OCI-LY1 (cell line): ENCODE data around the gene ZBTB5.

ENCODE experiments used
- H2AFZ ChIP-seq: fragments of 200-600 bp; sonication (generic), shearing (Covaris generic); 2 replicates; pipeline ENCODE4 v1.6.0; 2014; ENCODE audit warnings: antibody characterized with exemption, mild to moderate bottlenecking, low read length
- H3F3A ChIP-seq: fragments of 200-600 bp; sonication (generic), shearing (Covaris generic); 2 replicates; pipeline ENCODE4 v1.6.0; 2014; ENCODE audit warnings: mild to moderate bottlenecking, antibody characterized with exemption, low read length, moderate library complexity; ENCODE audit not compliant: insufficient read depth
- H3K27ac ChIP-seq: fragments of 200-600 bp; sonication (generic); 2 replicates; pipeline ENCODE4 v1.5.1; 2014; ENCODE audit warnings: low read length, mixed run types, mild to moderate bottlenecking, low read depth; ENCODE audit not compliant: poor library complexity, severe bottlenecking
- H3K27me3 ChIP-seq: fragments of 200-600 bp; sonication (generic); 2 replicates; pipeline ENCODE4 v1.6.0; 2014; ENCODE audit warnings: antibody characterized with exemption, mild to moderate bottlenecking, low read length, moderate library complexity; ENCODE audit not compliant: insufficient read depth
- H3K36me3 ChIP-seq: fragments of 200-600 bp; sonication (generic); 2 replicates; pipeline ENCODE4 v1.6.1; 2014; ENCODE audit warnings: mild to moderate bottlenecking, antibody characterized with exemption, low read length, moderate library complexity, mixed read lengths; ENCODE audit not compliant: insufficient read depth
- H3K4me1 ChIP-seq: fragments of 200-600 bp; sonication (generic); 2 replicates; pipeline ENCODE4 v1.5.1; 2014; ENCODE audit warnings: mild to moderate bottlenecking, low read length, moderate library complexity; ENCODE audit not compliant: insufficient read depth, severe bottlenecking
- H3K4me2 ChIP-seq: fragments of 200-600 bp; sonication (generic), shearing (Covaris generic); 2 replicates; pipeline ENCODE4 v1.6.1; 2014; ENCODE audit warnings: low read length
- H3K4me3 ChIP-seq: fragments of 200-600 bp; sonication (generic); 2 replicates; pipeline ENCODE4 v1.5.1; 2014; ENCODE audit warnings: low read length, low read depth, mild to moderate bottlenecking, mixed read lengths; ENCODE audit not compliant: poor library complexity, severe bottlenecking
- H3K79me2 ChIP-seq: fragments of 200-600 bp; shearing (Covaris generic); 2 replicates; pipeline ENCODE4 v1.6.1; 2016; ENCODE audit warnings: mixed run types, low read length, mixed read lengths; ENCODE audit not compliant: insufficient read depth
- H3K9ac ChIP-seq: fragments of 200-600 bp; sonication (generic), shearing (Covaris generic); 2 replicates; pipeline ENCODE4 v1.6.1; 2014; ENCODE audit warnings: mild to moderate bottlenecking, low read length, mixed read lengths
- H3K9me2 ChIP-seq: fragments of 200-600 bp; sonication (generic), shearing (Covaris generic); 2 replicates; pipeline ENCODE4 v1.6.1; 2014; ENCODE audit warnings: low read depth, mild to moderate bottlenecking, low read length, mixed read lengths
- H3K9me3 ChIP-seq: fragments of 200-600 bp; shearing (Covaris generic); 2 replicates; pipeline ENCODE4 v1.6.1; 2014; ENCODE audit warnings: low read length, mixed read lengths
- H4K20me1 ChIP-seq: fragments of 200-600 bp; sonication (generic), shearing (Covaris generic); 2 replicates; pipeline ENCODE4 v1.6.0; 2016; ENCODE audit warnings: mild to moderate bottlenecking, low read length; ENCODE audit not compliant: insufficient read depth
- EZH2 ChIP-seq: fragments of 200-600 bp; sonication (generic), shearing (Covaris generic); IDR thresholded peaks from 2 replicates; pipeline ENCODE4 v1.8.0; 2017; ENCODE audit warnings: borderline replicate concordance, mixed run types, mild to moderate bottlenecking, antibody characterized with exemption, low read length, moderate library complexity, mixed read lengths
- TF ChIP-seq, protein P1 (sequence below): fragments of 200-600 bp; sonication (generic), shearing (Covaris generic); IDR thresholded peaks from 2 replicates; pipeline ENCODE4 v1.5.1; 2017; ENCODE audit warnings: mild to moderate bottlenecking, antibody characterized with exemption, low read length, moderate library complexity, mixed read lengths

The ZBTB5 gene

DNA sequence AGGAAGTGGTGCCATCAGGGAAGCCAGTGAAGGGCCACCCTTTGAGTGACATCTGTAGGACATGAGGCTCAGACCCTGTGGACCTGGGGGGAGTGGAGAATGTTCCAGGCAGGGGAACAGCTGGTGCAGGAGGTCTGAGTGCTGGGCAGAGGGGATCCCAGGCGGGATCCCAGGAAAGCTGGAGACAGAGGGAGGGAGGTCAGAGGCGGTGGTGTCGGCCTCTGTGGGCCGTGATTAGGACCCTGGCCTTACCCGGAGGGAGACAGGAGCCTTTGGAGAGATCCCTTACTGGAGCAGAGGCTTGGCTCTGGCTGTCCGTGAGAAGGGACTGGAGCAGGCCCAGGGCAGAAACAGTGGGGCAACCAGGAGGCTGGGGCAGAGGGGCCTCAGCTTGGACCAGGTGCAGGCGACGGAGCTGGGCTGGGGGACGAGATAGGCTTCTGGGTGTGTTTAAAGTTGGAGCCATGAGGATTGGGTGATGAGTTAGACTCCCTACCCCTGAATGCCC is 54.8 kb downstream of the ZBTB5 start:
- H3K27ac ChIP-seq: peak overlapping the region; percentile 100
- no peaks in the 10 kb centered on the region for H3K9me3 ChIP-seq
- 0 out of 2 replicates have a peak, but pooled peaks cover 10% of the 10 kb centered on the region for H3F3A ChIP-seq
- H3K9me2 ChIP-seq: no peaks in the 10 kb centered on the region
- peak overlapping the region; percentile 50 for H3K4me3 ChIP-seq
- H3K79me2 ChIP-seq: no peaks in the 10 kb centered on the region
- peaks cover 100% of the 10 kb centered on the region for H3K4me1 ChIP-seq
- H4K20me1 ChIP-seq: no peaks in the 10 kb centered on the region
- no peaks in the 10 kb centered on the region for H3K27me3 ChIP-seq
- TF ChIP-seq EZH2: no peak
- TF ChIP-seq, protein P1, sequence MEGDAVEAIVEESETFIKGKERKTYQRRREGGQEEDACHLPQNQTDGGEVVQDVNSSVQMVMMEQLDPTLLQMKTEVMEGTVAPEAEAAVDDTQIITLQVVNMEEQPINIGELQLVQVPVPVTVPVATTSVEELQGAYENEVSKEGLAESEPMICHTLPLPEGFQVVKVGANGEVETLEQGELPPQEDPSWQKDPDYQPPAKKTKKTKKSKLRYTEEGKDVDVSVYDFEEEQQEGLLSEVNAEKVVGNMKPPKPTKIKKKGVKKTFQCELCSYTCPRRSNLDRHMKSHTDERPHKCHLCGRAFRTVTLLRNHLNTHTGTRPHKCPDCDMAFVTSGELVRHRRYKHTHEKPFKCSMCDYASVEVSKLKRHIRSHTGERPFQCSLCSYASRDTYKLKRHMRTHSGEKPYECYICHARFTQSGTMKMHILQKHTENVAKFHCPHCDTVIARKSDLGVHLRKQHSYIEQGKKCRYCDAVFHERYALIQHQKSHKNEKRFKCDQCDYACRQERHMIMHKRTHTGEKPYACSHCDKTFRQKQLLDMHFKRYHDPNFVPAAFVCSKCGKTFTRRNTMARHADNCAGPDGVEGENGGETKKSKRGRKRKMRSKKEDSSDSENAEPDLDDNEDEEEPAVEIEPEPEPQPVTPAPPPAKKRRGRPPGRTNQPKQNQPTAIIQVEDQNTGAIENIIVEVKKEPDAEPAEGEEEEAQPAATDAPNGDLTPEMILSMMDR: no peak
- no peak overlapping the region for H2AFZ ChIP-seq
- peak overlapping the region; percentile 66 for H3K4me2 ChIP-seq
- H3K36me3 ChIP-seq: no peaks in the 10 kb centered on the region
- peak overlapping the region; percentile 89 for H3K9ac ChIP-seq

- H3K79me2 ChIP-seq: no peaks in the 10 kb centered on the region
- peak overlapping the region; percentile 89 for H3K9ac ChIP-seq
- TF ChIP-seq, protein P1: peak; percentile 14; the same call in 1 of the 2 replicates
- no peak for TF ChIP-seq EZH2
- no peaks in the 10 kb centered on the region for H3K9me2 ChIP-seq
- H4K20me1 ChIP-seq: no peaks in the 10 kb centered on the region
- no peak overlapping the region for H2AFZ ChIP-seq
- H3K27me3 ChIP-seq: no peaks in the 10 kb centered on the region
- peak overlapping the region; percentile 85 for H3K4me2 ChIP-seq
- no peaks in the 10 kb centered on the region for H3K9me3 ChIP-seq
- peak overlapping the region; percentile 58 for H3K4me3 ChIP-seq
- peaks cover 100% of the 10 kb centered on the region for H3K4me1 ChIP-seq
- peak overlapping the region; percentile 100 for H3K27ac ChIP-seq
- 0 out of 2 replicates have a peak, but pooled peaks cover 7% of the 10 kb centered on the region for H3F3A ChIP-seq
- H3K36me3 ChIP-seq: no peaks in the 10 kb centered on the region
Observed at GRCh38 chr9:37408933-37409710, 56.1 kb downstream of the ZBTB5 start.

GRCh38 chr9:37407468-37407867 is 57.8 kb downstream of the ZBTB5 start:
- no peaks in the 10 kb centered on the region for H4K20me1 ChIP-seq
- H3K4me1 ChIP-seq: peaks cover 100% of the 10 kb centered on the region
- TF ChIP-seq, protein P1: peak; percentile 71
- TF ChIP-seq EZH2: no peak
- no peaks in the 10 kb centered on the region for H3K9me2 ChIP-seq
- peak overlapping the region; percentile 58 for H3K4me3 ChIP-seq
- H2AFZ ChIP-seq: no peak overlapping the region
- H3K4me2 ChIP-seq: peak overlapping the region; percentile 85
- no peaks in the 10 kb centered on the region for H3K36me3 ChIP-seq
- 0 out of 2 replicates have a peak, but pooled peaks cover 7% of the 10 kb centered on the region for H3F3A ChIP-seq
- no peaks in the 10 kb centered on the region for H3K79me2 ChIP-seq
- no peaks in the 10 kb centered on the region for H3K9me3 ChIP-seq
- no peaks in the 10 kb centered on the region for H3K27me3 ChIP-seq
- H3K27ac ChIP-seq: peak overlapping the region; percentile 100
- H3K9ac ChIP-seq: peak overlapping the region; percentile 89
